Measurements from ENCODE around the gene MAGI2. TPM values are rescaled to one million over a fixed set of nuclear protein-coding genes. Genes with fewer than 3 reads are reported as not detected.

MAGI2 gene
- total RNA-seq, 1 donor from 2014 or later = 10.7 TPM

- Mint-ChIP-seq H3K27me3 (ENCODE audit: unreplicated experiment) (peaks cover 5% of the 10 kb centered on the region), H3K4me3 (ENCODE audit: unreplicated experiment) (no peak overlapping the region), H3K27ac (ENCODE audit: unreplicated experiment) (no peak overlapping the region), H3K4me1 (ENCODE audit: unreplicated experiment) (no peaks in the 10 kb centered on the region), H3K36me3 (ENCODE audit: unreplicated experiment) (no peaks in the 10 kb centered on the region), H3K9me3 (ENCODE audit: unreplicated experiment) (no peaks in the 10 kb centered on the region)
- no peak for TF ChIP-seq CTCF (IDR thresholded peaks at IDR 0.05)
- DNase-seq (ENCODE audit: extremely low spot score, unreplicated experiment) = no peak
Observed at GRCh38 chr7:78284945-78285344, 1168.5 kb downstream of the MAGI2 start.

GRCh38 chr7:78280276-78280675 lies 1173.2 kb downstream of the MAGI2 start:
- TF ChIP-seq CTCF (IDR thresholded peaks at IDR 0.05) = no peak
- no peaks in the 10 kb centered on the region for H3K9me3 Mint-ChIP-seq (ENCODE audit: unreplicated experiment)
- DNase-seq (ENCODE audit: extremely low spot score, unreplicated experiment) = no peak
- H3K4me3 Mint-ChIP-seq (ENCODE audit: unreplicated experiment) = no peak overlapping the region
- H3K27me3 Mint-ChIP-seq (ENCODE audit: unreplicated experiment) = no peaks in the 10 kb centered on the region
- H3K36me3 Mint-ChIP-seq (ENCODE audit: unreplicated experiment) = no peaks in the 10 kb centered on the region
- H3K27ac Mint-ChIP-seq (ENCODE audit: unreplicated experiment) = no peak overlapping the region
- peaks cover 10% of the 10 kb centered on the region for H3K4me1 Mint-ChIP-seq (ENCODE audit: unreplicated experiment)

- no peaks in the 10 kb centered on the region for H3K9me3 Mint-ChIP-seq (ENCODE audit: unreplicated experiment)
- no peak for DNase-seq (ENCODE audit: extremely low spot score, unreplicated experiment)
- H3K4me1 Mint-ChIP-seq (ENCODE audit: unreplicated experiment) = peaks cover 10% of the 10 kb centered on the region
- H3K27me3 Mint-ChIP-seq (ENCODE audit: unreplicated experiment) = no peaks in the 10 kb centered on the region
- H3K27ac Mint-ChIP-seq (ENCODE audit: unreplicated experiment) = peak overlapping the region; percentile 40
- H3K36me3 Mint-ChIP-seq (ENCODE audit: unreplicated experiment) = no peaks in the 10 kb centered on the region
- TF ChIP-seq CTCF (IDR thresholded peaks at IDR 0.05) = no peak
- no peak overlapping the region for H3K4me3 Mint-ChIP-seq (ENCODE audit: unreplicated experiment)
Observed at GRCh38 chr7:78279457-78279856, 1174.0 kb downstream of the MAGI2 start.

- peak overlapping the region; percentile 40 for H3K27ac Mint-ChIP-seq (ENCODE audit: unreplicated experiment)
- H3K4me1 Mint-ChIP-seq (ENCODE audit: unreplicated experiment) = peaks cover 10% of the 10 kb centered on the region
- no peaks in the 10 kb centered on the region for H3K9me3 Mint-ChIP-seq (ENCODE audit: unreplicated experiment)
- H3K4me3 Mint-ChIP-seq (ENCODE audit: unreplicated experiment) = no peak overlapping the region
- DNase-seq (ENCODE audit: extremely low spot score, unreplicated experiment) = no peak
- H3K27me3 Mint-ChIP-seq (ENCODE audit: unreplicated experiment) = no peaks in the 10 kb centered on the region
- H3K36me3 Mint-ChIP-seq (ENCODE audit: unreplicated experiment) = no peaks in the 10 kb centered on the region
- no peak for TF ChIP-seq CTCF (IDR thresholded peaks at IDR 0.05)
Observed at GRCh38 chr7:78279032-78279431, 1174.4 kb downstream of the MAGI2 start.

GRCh38 chr7:78267141-78267540 lies 1186.3 kb downstream of the MAGI2 start:
- Mint-ChIP-seq H3K27ac (ENCODE audit: unreplicated experiment) (no peak overlapping the region), H3K4me3 (ENCODE audit: unreplicated experiment) (no peak overlapping the region), H3K27me3 (ENCODE audit: unreplicated experiment) (peaks cover 2% of the 10 kb centered on the region), H3K4me1 (ENCODE audit: unreplicated experiment) (no peaks in the 10 kb centered on the region), H3K36me3 (ENCODE audit: unreplicated experiment) (no peaks in the 10 kb centered on the region), H3K9me3 (ENCODE audit: unreplicated experiment) (peaks cover 10% of the 10 kb centered on the region)
- no peak for TF ChIP-seq CTCF (IDR thresholded peaks at IDR 0.05)
- DNase-seq (ENCODE audit: extremely low spot score, unreplicated experiment) = no peak

Measured in osteocyte (in vitro differentiated cells).